Endodermal cell (in vitro differentiated cells): ENCODE measurements around the gene THY1. TPM values are rescaled to one million over a fixed set of nuclear protein-coding genes. Genes with fewer than 3 reads are reported as not detected.

Experiments
- DNase-seq: peaks from one replicate; pipeline ENCODE4 v3.0.0-alpha.2; 2017
- H3K27ac ChIP-seq: 2 replicates; pipeline ENCODE4 v1.5.1; 2013; ENCODE audit warnings: mild to moderate bottlenecking, low read depth, low read length, moderate library complexity
- H3K27me3 ChIP-seq: 2 replicates; pipeline ENCODE4 v1.6.1; 2013; ENCODE audit warnings: mild to moderate bottlenecking, low read length, moderate library complexity; ENCODE audit not compliant: insufficient read depth, control insufficient read depth, poor library complexity, severe bottlenecking
- H3K36me3 ChIP-seq: 2 replicates; pipeline ENCODE4 v1.7.0; 2013; ENCODE audit warnings: mild to moderate bottlenecking, low read length, moderate library complexity; ENCODE audit not compliant: control insufficient read depth, insufficient read depth
- H3K4me1 ChIP-seq: one replicate; pipeline ENCODE4 v1.7.0; 2013; ENCODE audit warnings: low read length; ENCODE audit not compliant: control insufficient read depth, insufficient read depth
- H3K4me3 ChIP-seq: 2 replicates; pipeline ENCODE4 v1.5.1; 2013; ENCODE audit warnings: mild to moderate bottlenecking, low read length, moderate library complexity
- H3K9ac ChIP-seq: 2 replicates; pipeline ENCODE4 v1.6.1; 2013; ENCODE audit warnings: mild to moderate bottlenecking, low read length, moderate library complexity; ENCODE audit not compliant: poor library complexity, severe bottlenecking; ENCODE audit errors: extremely low read depth
- H3K9me3 ChIP-seq: 2 replicates; pipeline ENCODE4 v1.6.1; 2013; ENCODE audit warnings: mild to moderate bottlenecking, low read length, moderate library complexity; ENCODE audit not compliant: control insufficient read depth
- H3K27ac Mint-ChIP-seq: 2 replicates; pipeline ENCODE4 v1.8.0; 2020; ENCODE audit warnings: mixed read lengths
- H3K27me3 Mint-ChIP-seq: 2 replicates; pipeline ENCODE4 v1.8.0; 2021; ENCODE audit warnings: mild to moderate bottlenecking, mixed read lengths; ENCODE audit not compliant: insufficient read depth
- H3K36me3 Mint-ChIP-seq: 2 replicates; pipeline ENCODE4 v1.8.0; 2020; ENCODE audit warnings: low read depth, mixed read lengths
- H3K4me1 Mint-ChIP-seq: 2 replicates; pipeline ENCODE4 v1.8.0; 2020; ENCODE audit warnings: mixed read lengths
- H3K4me3 Mint-ChIP-seq: 2 replicates; pipeline ENCODE4 v1.8.0; 2020; ENCODE audit warnings: mild to moderate bottlenecking, moderate library complexity, mixed read lengths
- H3K9me3 Mint-ChIP-seq: 2 replicates; pipeline ENCODE4 v1.8.0; 2020; ENCODE audit warnings: mild to moderate bottlenecking, mixed read lengths
- CTCF ChIP-seq: fragments of 200-600 bp; sonication (generic); conservative IDR thresholded peaks from 2 replicates; pipeline ENCODE4 v1.5.0; 2021; ENCODE audit warnings: antibody characterized with exemption, mild to moderate bottlenecking
- WGBS, 2 experiments: methylation state at CpG; one replicate each; pipeline versions ENCODE4 v1.1.5 to v1.1.7; 2013; ENCODE audit warnings: missing lambda C conversion rate in 2 of 2, mixed read lengths in 1 of 2; ENCODE audit not compliant: insufficient coverage in 1 of 2, insufficient read length in 1 of 2; 5-methylcytosine and 5-hydroxymethylcytosine counted together
- total RNA-seq, 2 donors: library from RNA; stranded (reverse); fragmentation: NEBNext Ultra II Directional in 1 of 2; extraction: Animal tissue kit (Norgen Biotek cat#: 25700) in 1 of 2; gene quantifications; 2 replicates in 1 of 2; 3 replicates in 1 of 2; pipeline ENCODE4 v1.2.1, GENCODE V29; 2021

THY1 gene
- total RNA-seq, 2 donors from 2014 or later: 19.3 to 36.1 TPM

DNA sequence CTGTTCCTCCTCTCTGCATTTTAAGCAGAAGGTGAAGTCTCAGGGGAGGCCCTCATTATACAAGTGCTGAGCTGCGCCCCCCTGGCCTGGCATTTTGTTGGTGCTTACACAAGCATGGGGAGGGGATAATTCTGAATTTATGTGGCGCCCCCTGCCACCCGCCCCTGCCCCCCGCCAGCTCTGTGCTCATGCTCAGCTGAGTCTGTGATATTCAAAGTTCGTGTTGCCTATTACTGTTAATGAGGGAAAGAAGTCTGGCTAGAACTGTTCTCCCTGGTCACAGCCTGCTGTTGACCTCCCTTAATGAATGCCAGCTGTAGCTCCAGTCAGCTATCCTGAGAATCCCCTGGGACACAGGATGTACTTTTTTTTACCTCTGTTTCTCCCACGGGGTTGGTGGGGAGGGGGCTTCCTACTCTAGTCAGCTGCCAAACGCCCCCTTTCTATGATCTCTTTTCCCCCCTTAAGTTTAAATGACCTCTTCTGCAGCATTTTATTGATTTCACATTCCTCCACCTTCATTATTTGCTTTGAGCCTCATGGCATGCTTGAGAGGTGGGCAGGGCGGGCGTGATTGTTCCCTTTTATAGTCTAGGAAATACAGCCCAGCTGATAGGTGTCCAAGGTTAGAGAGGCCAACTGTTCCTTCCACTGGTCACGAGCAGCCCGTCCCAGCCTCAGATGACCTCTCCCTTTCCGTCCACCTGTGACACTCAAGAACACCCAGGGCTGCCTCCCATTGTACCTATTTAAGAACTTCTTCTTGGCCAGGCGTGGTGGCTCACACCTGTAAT lies 53.6 kb downstream of the THY1 start:
- 91 to 93% methylated on average over 10 to 13 of the region's 13 CpGs for whole genome bisulfite sequencing, 2 experiments
- no peak for TF ChIP-seq CTCF
- peaks cover 35% of the 10 kb centered on the region for H3K36me3 Mint-ChIP-seq
- H3K27ac ChIP-seq: no peak overlapping the region
- no peak overlapping the region for H3K27ac Mint-ChIP-seq
- H3K36me3 ChIP-seq: peaks cover 53% of the 10 kb centered on the region
- no peak overlapping the region for H3K4me3 Mint-ChIP-seq
- no peaks in the 10 kb centered on the region for H3K9me3 Mint-ChIP-seq
- H3K4me1 ChIP-seq: peaks cover 16% of the 10 kb centered on the region
- H3K9me3 ChIP-seq: no peaks in the 10 kb centered on the region
- H3K4me1 Mint-ChIP-seq: peaks cover 44% of the 10 kb centered on the region
- H3K9ac ChIP-seq: no peak overlapping the region
- no peak overlapping the region for H3K4me3 ChIP-seq
- H3K27me3 ChIP-seq: peaks cover 13% of the 10 kb centered on the region
- peaks cover 24% of the 10 kb centered on the region for H3K27me3 Mint-ChIP-seq
- DNase-seq: no peak

GRCh38 chr11:119368121-119369034 lies 54.6 kb downstream of the THY1 start:
- TF ChIP-seq CTCF: no peak
- Mint-ChIP-seq H3K9me3 (no peaks in the 10 kb centered on the region), H3K36me3 (peaks cover 36% of the 10 kb centered on the region), H3K27me3 (peaks cover 28% of the 10 kb centered on the region), H3K4me1 (peaks cover 40% of the 10 kb centered on the region), H3K27ac (no peak overlapping the region), H3K4me3 (no peak overlapping the region)
- Histone ChIP-seq H3K4me1 (peaks cover 18% of the 10 kb centered on the region), H3K27me3 (peaks cover 14% of the 10 kb centered on the region), H3K27ac (no peak overlapping the region), H3K9me3 (no peaks in the 10 kb centered on the region), H3K4me3 (no peak overlapping the region), H3K9ac (no peak overlapping the region), H3K36me3 (peaks cover 49% of the 10 kb centered on the region)
- 81 to 87% methylated on average over 13 to 17 of the region's 17 CpGs for WGBS, 2 experiments
- peak; percentile 49 for DNase-seq

DNA sequence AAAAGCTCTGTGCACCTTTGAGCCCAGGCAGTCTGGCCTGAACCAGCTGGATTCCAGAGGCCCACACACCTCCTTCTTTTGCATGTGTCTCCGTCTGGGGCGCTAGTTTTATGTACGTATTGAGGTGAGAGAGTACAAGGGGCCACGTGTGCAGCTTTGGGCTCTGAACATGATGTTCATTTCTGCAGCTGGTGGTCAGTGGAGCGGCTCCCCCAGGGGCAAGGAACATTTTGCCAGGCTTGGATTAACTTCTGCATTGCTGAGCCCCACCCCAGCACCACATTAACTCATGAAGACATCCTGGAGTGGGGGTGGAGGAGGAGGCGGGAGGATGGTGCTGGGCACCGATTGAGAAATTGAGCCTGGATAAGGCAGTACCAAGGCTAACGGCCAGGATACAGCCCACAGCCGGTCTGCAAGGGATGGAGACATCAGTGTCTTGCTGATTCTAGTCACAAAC lies 55.3 kb downstream of the THY1 start:
- WGBS, 2 experiments: 93 to 94% methylated on average over 6 to 9 of the region's 9 CpGs
- Histone ChIP-seq H3K9ac (no peak overlapping the region), H3K36me3 (peaks cover 42% of the 10 kb centered on the region), H3K27ac (no peak overlapping the region), H3K4me3 (no peak overlapping the region), H3K9me3 (no peaks in the 10 kb centered on the region), H3K27me3 (peaks cover 14% of the 10 kb centered on the region), H3K4me1 (peaks cover 20% of the 10 kb centered on the region)
- peaks cover 36% of the 10 kb centered on the region for H3K36me3 Mint-ChIP-seq
- DNase-seq: peak; percentile 28
- no peak overlapping the region for H3K4me3 Mint-ChIP-seq
- no peaks in the 10 kb centered on the region for H3K9me3 Mint-ChIP-seq
- peaks cover 42% of the 10 kb centered on the region for H3K4me1 Mint-ChIP-seq
- H3K27ac Mint-ChIP-seq: no peak overlapping the region
- TF ChIP-seq CTCF: no peak
- H3K27me3 Mint-ChIP-seq: peaks cover 35% of the 10 kb centered on the region

Other genes starting within 250 kb of the THY1 start
- gene NHERF4, start 237.7 kb downstream of the THY1 start, total RNA-seq: under 1 TPM; 0.11 to 0.97 TPM
- 10 to 100 TPM; 40.3 to 52.7 TPM for gene CBL, start 216.8 kb downstream of the THY1 start, total RNA-seq
- gene MCAM, start 106.0 kb downstream of the THY1 start, total RNA-seq: 10 to 100 TPM; 21.9 to 28.3 TPM
- 10 to 100 TPM; 51.8 to 76.3 TPM for gene RNF26, start 88.6 kb downstream of the THY1 start, total RNA-seq
- gene C1QTNF5, start 82.3 kb downstream of the THY1 start, total RNA-seq: under 1 TPM; 0.62 to 0.66 TPM
- gene MFRP, start 76.5 kb downstream of the THY1 start, total RNA-seq: not detected
- 10 to 100 TPM; 17.8 to 21.1 TPM for gene USP2, start 41.5 kb downstream of the THY1 start, total RNA-seq